ENCODE measurements around the gene TOMM40L.

GRCh38 chr1:161274874-161275273 is 49.0 kb downstream of the TOMM40L start:
- no peak for TF ChIP-seq CTCF (IDR thresholded peaks at IDR 0.05)
- no peak for TF ChIP-seq POLR2A (IDR thresholded peaks at IDR 0.05)

All from thyroid gland (tissue), 4 donors.